SU-DHL-6 (cell line): ENCODE results near the gene SMARCAL1.
A peak's percentile ranks its signal among the peaks of the same experiment; 100 is the strongest.

Source experiments
- H2AFZ ChIP-seq: fragments of 200-600 bp; sonication (generic); 2 replicates; pipeline ENCODE4 v1.6.1; 2014; ENCODE audit warnings: low read depth, mild to moderate bottlenecking, moderate library complexity, mixed read lengths, antibody characterized with exemption, low read length; ENCODE audit not compliant: severe bottlenecking
- H3F3A ChIP-seq: fragments of 200-600 bp; shearing (Covaris generic); 2 replicates; pipeline ENCODE4 v1.6.0; 2016; ENCODE audit warnings: antibody characterized with exemption, mild to moderate bottlenecking; ENCODE audit not compliant: insufficient read depth
- H3K27ac ChIP-seq: fragments of 200-600 bp; sonication (generic); 2 replicates; pipeline ENCODE4 v1.5.1; 2016; ENCODE audit warnings: low read depth, mild to moderate bottlenecking, low read length, moderate library complexity, mixed read lengths
- H3K27me3 ChIP-seq: fragments of 200-600 bp; sonication (generic), shearing (Covaris generic); 2 replicates; pipeline ENCODE4 v1.6.0; 2014; ENCODE audit warnings: mild to moderate bottlenecking, low read length
- H3K36me3 ChIP-seq: fragments of 200-600 bp; sonication (generic); 2 replicates; pipeline ENCODE4 v1.6.1; 2014; ENCODE audit warnings: mild to moderate bottlenecking, low read length, mixed read lengths
- H3K4me2 ChIP-seq: fragments of 300-600, 200-600 bp; shearing (Covaris generic), sonication (generic); 2 replicates; pipeline ENCODE4 v1.6.0; 2014; ENCODE audit warnings: low read length, low read depth, mild to moderate bottlenecking; ENCODE audit not compliant: poor library complexity, severe bottlenecking
- H3K4me3 ChIP-seq: fragments of 200-600 bp; sonication (generic); 2 replicates; pipeline ENCODE4 v1.5.1; 2014; ENCODE audit warnings: antibody characterized with exemption, low read length, mild to moderate bottlenecking, mixed read lengths; ENCODE audit not compliant: insufficient read depth, poor library complexity, severe bottlenecking
- H3K79me2 ChIP-seq: fragments of 200-600 bp; sonication (generic); 2 replicates; pipeline ENCODE4 v1.6.1; 2014; ENCODE audit warnings: mild to moderate bottlenecking, low read length, moderate library complexity; ENCODE audit not compliant: insufficient read depth
- H3K9ac ChIP-seq: fragments of 200-600 bp; sonication (generic); 2 replicates; pipeline ENCODE4 v1.7.0; 2014; ENCODE audit warnings: mild to moderate bottlenecking, low read length
- H3K9me2 ChIP-seq: fragments of 200-600 bp; sonication (generic); replicated peaks from 2 replicates; pipeline ENCODE4 v1.6.1; 2014; ENCODE audit warnings: low read length; ENCODE audit not compliant: insufficient read depth
- H3K9me3 ChIP-seq: fragments of 200-600 bp; sonication (generic); 2 replicates; pipeline ENCODE4 v1.6.1; 2014; ENCODE audit warnings: low read length, mixed read lengths; ENCODE audit not compliant: insufficient read depth
- H4K20me1 ChIP-seq: fragments of 200-600 bp; sonication (generic); 2 replicates; pipeline ENCODE4 v1.6.1; 2014; ENCODE audit warnings: low read depth, mild to moderate bottlenecking, antibody characterized with exemption, low read length, moderate library complexity, mixed read lengths
- CTCF ChIP-seq: fragments of 200-600 bp; sonication (generic); IDR thresholded peaks from one replicate; pipeline ENCODE4 v1.5.1; 2017; ENCODE audit warnings: antibody characterized with exemption, mild to moderate bottlenecking, low read length, moderate library complexity; ENCODE audit not compliant: insufficient read depth, poor library complexity, severe bottlenecking
- EZH2phosphoT487 ChIP-seq: fragments of 200-600 bp; sonication (generic), shearing (Covaris generic); conservative IDR thresholded peaks from 2 replicates; pipeline ENCODE4 v1.6.1; 2018; ENCODE audit warnings: mild to moderate bottlenecking, antibody characterized with exemption, low read length, moderate library complexity, mixed read lengths

SMARCAL1 gene

GRCh38 chr2:216408426-216409290 lies 3.6 kb upstream of the SMARCAL1 start:
- Histone ChIP-seq H3K9ac (no peak overlapping the region), H3K27me3 (no peaks in the 10 kb centered on the region), H3K4me2 (no peak overlapping the region), H3K79me2 (no peaks in the 10 kb centered on the region; the same call in 1 of the 2 replicates), H3K27ac (no peak overlapping the region), H4K20me1 (no peaks in the 10 kb centered on the region), H3K36me3 (no peaks in the 10 kb centered on the region), H3F3A (no peaks in the 10 kb centered on the region), H3K9me2 (no peaks in the 10 kb centered on the region), H3K9me3 (no peaks in the 10 kb centered on the region), H2AFZ (no peak overlapping the region), H3K4me3 (no peak overlapping the region)
- TF ChIP-seq EZH2phosphoT487 = no peak
- no peak for TF ChIP-seq CTCF

GRCh38 chr2:216410550-216410949 lies 1.7 kb upstream of the SMARCAL1 start:
- no peaks in the 10 kb centered on the region for H3K27me3 ChIP-seq
- H3K9ac ChIP-seq = no peak overlapping the region
- H4K20me1 ChIP-seq = no peaks in the 10 kb centered on the region
- TF ChIP-seq EZH2phosphoT487 = no peak
- TF ChIP-seq CTCF = no peak
- H3K27ac ChIP-seq = no peak overlapping the region
- H3K9me3 ChIP-seq = no peaks in the 10 kb centered on the region
- no peak overlapping the region for H3K4me3 ChIP-seq
- no peaks in the 10 kb centered on the region for H3F3A ChIP-seq
- no peak overlapping the region for H3K4me2 ChIP-seq
- H3K79me2 ChIP-seq = no peaks in the 10 kb centered on the region; the same call in 1 of the 2 replicates
- no peaks in the 10 kb centered on the region for H3K9me2 ChIP-seq
- no peaks in the 10 kb centered on the region for H3K36me3 ChIP-seq
- H2AFZ ChIP-seq = no peak overlapping the region

- no peaks in the 10 kb centered on the region for H3K27me3 ChIP-seq
- H2AFZ ChIP-seq = no peak overlapping the region
- TF ChIP-seq CTCF (no peak), EZH2phosphoT487 (no peak)
- no peak overlapping the region for H3K9ac ChIP-seq
- H4K20me1 ChIP-seq = no peaks in the 10 kb centered on the region
- H3K27ac ChIP-seq = no peak overlapping the region
- H3K79me2 ChIP-seq = no peaks in the 10 kb centered on the region; the same call in 1 of the 2 replicates
- no peaks in the 10 kb centered on the region for H3F3A ChIP-seq
- H3K9me3 ChIP-seq = no peaks in the 10 kb centered on the region
- H3K36me3 ChIP-seq = no peaks in the 10 kb centered on the region
- no peaks in the 10 kb centered on the region for H3K9me2 ChIP-seq
- H3K4me2 ChIP-seq = peak overlapping the region; percentile 71
- H3K4me3 ChIP-seq = no peak overlapping the region
These were observed 1.6 kb downstream of the SMARCAL1 start for GRCh38 chr2:216413882-216414281.
